Amniotic epithelial cell (primary cell): Measurements from ENCODE around the gene BCL3.

ENCODE experiments used
- DNase-seq: peaks from one replicate; pipeline ENCODE4 v3.0.0-alpha.2; 2010; ENCODE audit warnings: low read depth

Gene BCL3

GRCh38 chr19:44792281-44792680 is 43.8 kb downstream of the BCL3 start:
- no peak for DNase-seq

- no peak for DNase-seq
Measured at GRCh38 chr19:44794610-44795009, 46.1 kb downstream of the BCL3 start.

- no peak for DNase-seq
Measured at GRCh38 chr19:44795398-44795987, 47.0 kb downstream of the BCL3 start.

GRCh38 chr19:44796701-44797115 is 48.2 kb downstream of the BCL3 start:
- peak; percentile 25 for DNase-seq

- DNase-seq = no peak
Measured at GRCh38 chr19:44799627-44800346, 51.3 kb downstream of the BCL3 start.

- DNase-seq = peak; percentile 63
Measured at GRCh38 chr19:44800461-44800860, 52.0 kb downstream of the BCL3 start.

- DNase-seq = no peak
Measured at GRCh38 chr19:44803442-44804428, 55.2 kb downstream of the BCL3 start.

GRCh38 chr19:44806291-44806690 is 57.8 kb downstream of the BCL3 start:
- no peak for DNase-seq

- DNase-seq = peak; percentile 27
Measured at GRCh38 chr19:44807162-44807561, 58.7 kb downstream of the BCL3 start.

GRCh38 chr19:44807652-44808462 is 59.3 kb downstream of the BCL3 start:
- peak; percentile 57 for DNase-seq

GRCh38 chr19:44808463-44809371 is 60.2 kb downstream of the BCL3 start, which contains the start of gene BCAM:
Gene BCAM (plus strand): TSS chr19:44809103. CDS start chr19:44809125, 22 bp downstream.
- DNase-seq = peak; percentile 55
